Kidney epithelial cell (primary cell): ENCODE data around the gene TSHZ2. TPM values are rescaled to one million over a fixed set of nuclear protein-coding genes. Genes with fewer than 3 reads are reported as not detected.

Experiments used
- DNase-seq: peaks from one replicate; pipeline ENCODE4 v3.0.0-alpha.2; 2010; ENCODE audit warnings: low read depth
- H3K27me3 ChIP-seq: 2 replicates; pipeline ENCODE4 v1.6.0; 2011; ENCODE audit warnings: low read length; ENCODE audit not compliant: control insufficient read depth, insufficient read depth
- H3K36me3 ChIP-seq: 2 replicates; pipeline ENCODE4 v1.5.1; 2011; ENCODE audit warnings: low read length; ENCODE audit not compliant: control insufficient read depth, insufficient read depth
- H3K4me3 ChIP-seq: 2 replicates; pipeline ENCODE4 v1.5.1; 2011; ENCODE audit warnings: low read depth, mild to moderate bottlenecking, control low read depth, low read length
- total RNA-seq: library from RNA; depleted of rRNA; stranded (reverse); fragments of >200 nt; gene quantifications from 2 replicates; pipeline ENCODE4 v1.2.3, GENCODE V29; 2015
- TF ChIP-seq, protein P1 (sequence below): IDR thresholded peaks from 2 replicates; pipeline ENCODE4 v1.5.1; 2011; ENCODE audit warnings: mild to moderate bottlenecking, moderate library complexity, low read length, control low read depth, inconsistent platforms; ENCODE audit not compliant: insufficient read depth, poor library complexity, severe bottlenecking

The TSHZ2 gene
- total RNA-seq, 1 donor from 2014 or later, result 1.0 TPM

DNA sequence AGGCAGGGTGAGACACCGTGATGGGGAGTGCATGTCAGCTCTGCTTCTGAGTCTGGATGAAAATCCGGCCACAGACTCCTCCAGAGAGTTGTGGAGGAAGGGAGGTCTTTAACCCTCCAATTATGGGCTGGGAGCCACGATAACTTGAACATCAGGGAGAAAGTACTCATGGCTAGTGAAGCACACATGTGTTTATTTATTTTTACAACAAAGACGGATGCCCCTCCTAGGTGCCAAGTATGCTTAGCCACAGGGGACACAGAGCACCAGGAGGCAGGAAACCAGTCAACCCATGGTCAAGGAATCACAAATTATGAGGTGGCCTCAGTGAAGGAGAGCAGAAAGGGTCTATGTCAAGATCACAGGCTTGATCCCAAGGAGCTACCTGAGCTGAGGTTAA is 567.4 kb downstream of the TSHZ2 start:
- no peak for DNase-seq
- H3K27me3 ChIP-seq, result no peaks in the 10 kb centered on the region
- no peak overlapping the region for H3K4me3 ChIP-seq
- TF ChIP-seq, protein P1, sequence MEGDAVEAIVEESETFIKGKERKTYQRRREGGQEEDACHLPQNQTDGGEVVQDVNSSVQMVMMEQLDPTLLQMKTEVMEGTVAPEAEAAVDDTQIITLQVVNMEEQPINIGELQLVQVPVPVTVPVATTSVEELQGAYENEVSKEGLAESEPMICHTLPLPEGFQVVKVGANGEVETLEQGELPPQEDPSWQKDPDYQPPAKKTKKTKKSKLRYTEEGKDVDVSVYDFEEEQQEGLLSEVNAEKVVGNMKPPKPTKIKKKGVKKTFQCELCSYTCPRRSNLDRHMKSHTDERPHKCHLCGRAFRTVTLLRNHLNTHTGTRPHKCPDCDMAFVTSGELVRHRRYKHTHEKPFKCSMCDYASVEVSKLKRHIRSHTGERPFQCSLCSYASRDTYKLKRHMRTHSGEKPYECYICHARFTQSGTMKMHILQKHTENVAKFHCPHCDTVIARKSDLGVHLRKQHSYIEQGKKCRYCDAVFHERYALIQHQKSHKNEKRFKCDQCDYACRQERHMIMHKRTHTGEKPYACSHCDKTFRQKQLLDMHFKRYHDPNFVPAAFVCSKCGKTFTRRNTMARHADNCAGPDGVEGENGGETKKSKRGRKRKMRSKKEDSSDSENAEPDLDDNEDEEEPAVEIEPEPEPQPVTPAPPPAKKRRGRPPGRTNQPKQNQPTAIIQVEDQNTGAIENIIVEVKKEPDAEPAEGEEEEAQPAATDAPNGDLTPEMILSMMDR, result no peak
- no peaks in the 10 kb centered on the region for H3K36me3 ChIP-seq
